Naive thymus-derived CD8-positive, alpha-beta T cell (primary cell): ENCODE measurements around the gene C3orf20. TPM values are rescaled to one million over a fixed set of nuclear protein-coding genes. Genes with fewer than 3 reads are reported as not detected.
A peak's percentile ranks its signal among the peaks of the same experiment; 100 is the strongest.

ENCODE experiments used
- ATAC-seq, 2 donors: fragments of 150-1000 bp; cut with Tn5 transposase in 1 of 2; sonication (Bioruptor Pico), chemical (Tn5 transposase) in 1 of 2; 1 replicate in 1 of 2; 2 replicates in 1 of 2; pipeline ENCODE4 v1.10.0; 2021; ENCODE audit warnings: mild to moderate bottlenecking in 2 of 2, moderate library complexity in 2 of 2
- POLR2A ChIA-PET: fragments of 350-600 bp; sonication (Branson Sonifier 250); formaldehyde crosslinking; loops from one replicate; lab custom pipeline; 2021; ENCODE audit warnings: antibody characterized with exemption; lab: Charles Lee
- DNase-seq, 10 donors: peaks; one replicate each; pipeline versions ENCODE4 v3.0.0 to v3.0.0-alpha.2; 2020 to 2022
- H3K27ac Mint-ChIP-seq, 10 donors: one replicate each; pipeline ENCODE4 v1.8.0; 2020 to 2022; ENCODE audit warnings: mild to moderate bottlenecking in 10 of 10, mixed read lengths in 10 of 10, moderate library complexity in 4 of 10, inconsistent platforms in 1 of 10
- H3K27me3 Mint-ChIP-seq, 5 donors: one replicate each; pipeline ENCODE4 v1.8.0; 2021 to 2022; ENCODE audit warnings: mixed read lengths in 5 of 5
- H3K36me3 Mint-ChIP-seq, 3 donors: one replicate each; pipeline ENCODE4 v1.8.0; 2020 to 2022; ENCODE audit warnings: mixed read lengths in 3 of 3, mild to moderate bottlenecking in 2 of 3, inconsistent platforms in 1 of 3
- H3K4me1 Mint-ChIP-seq, 4 donors: one replicate each; pipeline ENCODE4 v1.8.0; 2021 to 2022; ENCODE audit warnings: mixed read lengths in 4 of 4
- H3K4me3 Mint-ChIP-seq, 10 donors: one replicate each; pipeline ENCODE4 v1.8.0; 2020 to 2022; ENCODE audit warnings: mild to moderate bottlenecking in 10 of 10, mixed read lengths in 10 of 10, moderate library complexity in 6 of 10, inconsistent platforms in 1 of 10
- H3K9me3 Mint-ChIP-seq, 9 donors: one replicate each; pipeline ENCODE4 v1.8.0; 2020 to 2022; ENCODE audit warnings: mixed read lengths in 9 of 9, mild to moderate bottlenecking in 3 of 9, inconsistent platforms in 1 of 9, moderate library complexity in 1 of 9
- polyA plus RNA-seq, 3 donors: library from polyadenylated mRNA; unstranded; fragments of 300-500 nt; fragmentation: Illumina TruSeq; gene quantifications; one replicate each; pipeline ENCODE4 v1.2.3, GENCODE V29; 2021
- total RNA-seq, 8 experiments: library from RNA in 2 of 8; stranded (reverse) in 2 of 8; gene quantifications; one replicate each; pipeline ENCODE4 v1.2.3 and lab custom pipeline; 2021 to 2026

The C3orf20 gene
- total and polyA plus RNA-seq, 5 experiments from 2014 or later, result 0.03 to 0.69 (median 0.44) TPM; not detected in 2

- DNase-seq (no peak), ATAC-seq (no peak)
- Mint-ChIP-seq H3K9me3 (peaks cover 0 to 12% (median 6%) of the 10 kb centered on the region in 9 donors), H3K27me3 (no peaks in the 10 kb centered on the region), H3K27ac (peak overlapping the region in 1 of 10 donors; percentile 15), H3K36me3 (peaks cover 4 to 13% (median 9%) of the 10 kb centered on the region in 3 donors), H3K4me3 (no peak overlapping the region), H3K4me1 (peaks cover 0 to 4% (median 0%) of the 10 kb centered on the region in 4 donors)
- POLR2A ChIA-PET, result no interaction called here
Measured at GRCh38 chr3:14680716-14681115, 5.8 kb downstream of the C3orf20 start.

GRCh38 chr3:14684447-14684846 lies 9.5 kb downstream of the C3orf20 start:
- H3K9me3 Mint-ChIP-seq, result peaks cover 0 to 12% (median 6%) of the 10 kb centered on the region in 9 donors
- H3K4me1 Mint-ChIP-seq, result peaks cover 0 to 9% (median 0%) of the 10 kb centered on the region in 4 donors
- peaks cover 0 to 9% (median 4%) of the 10 kb centered on the region in 3 donors for H3K36me3 Mint-ChIP-seq
- POLR2A ChIA-PET, result no interaction called here
- H3K27me3 Mint-ChIP-seq, result no peaks in the 10 kb centered on the region
- ATAC-seq (no peak), DNase-seq (no peak)
- H3K4me3 Mint-ChIP-seq, result no peak overlapping the region
- H3K27ac Mint-ChIP-seq, result no peak overlapping the region

- POLR2A ChIA-PET, result no interaction called here
- Mint-ChIP-seq H3K4me1 (peaks cover 0 to 14% (median 0%) of the 10 kb centered on the region in 4 donors), H3K9me3 (peaks cover 0 to 9% (median 4%) of the 10 kb centered on the region in 9 donors), H3K4me3 (no peak overlapping the region), H3K27me3 (no peaks in the 10 kb centered on the region), H3K36me3 (peaks cover 2 to 6% (median 4%) of the 10 kb centered on the region in 3 donors), H3K27ac (no peak overlapping the region)
- no peak for DNase-seq
- no peak for ATAC-seq
Measured at GRCh38 chr3:14685179-14685578, 10.2 kb downstream of the C3orf20 start.

GRCh38 chr3:14687360-14687759 lies 12.4 kb downstream of the C3orf20 start:
- POLR2A ChIA-PET, result no interaction called here
- Mint-ChIP-seq H3K9me3 (no peaks in the 10 kb centered on the region), H3K27ac (peak overlapping the region in 1 of 10 donors; percentile 7), H3K27me3 (no peaks in the 10 kb centered on the region), H3K36me3 (peaks cover 0 to 8% (median 0%) of the 10 kb centered on the region in 3 donors), H3K4me3 (no peak overlapping the region), H3K4me1 (peaks cover 0 to 14% (median 0%) of the 10 kb centered on the region in 4 donors)
- ATAC-seq (no peak), DNase-seq (no peak)

- H3K4me1 Mint-ChIP-seq, result peaks cover 0 to 14% (median 0%) of the 10 kb centered on the region in 4 donors
- no peak overlapping the region for H3K27ac Mint-ChIP-seq
- H3K4me3 Mint-ChIP-seq, result no peak overlapping the region
- H3K27me3 Mint-ChIP-seq, result no peaks in the 10 kb centered on the region
- ATAC-seq (no peak), DNase-seq (no peak)
- POLR2A ChIA-PET, result no interaction called here
- H3K36me3 Mint-ChIP-seq, result peaks cover 0 to 8% (median 8%) of the 10 kb centered on the region in 3 donors
- H3K9me3 Mint-ChIP-seq, result peaks cover 0 to 6% (median 0%) of the 10 kb centered on the region in 9 donors
Measured at GRCh38 chr3:14688525-14688924, 13.6 kb downstream of the C3orf20 start.

GRCh38 chr3:14689247-14689980 lies 14.5 kb downstream of the C3orf20 start:
- no peak for ATAC-seq
- H3K4me1 Mint-ChIP-seq, result peaks cover 0 to 14% (median 0%) of the 10 kb centered on the region in 4 donors
- no peak for DNase-seq
- H3K27ac Mint-ChIP-seq, result no peak overlapping the region
- H3K36me3 Mint-ChIP-seq, result peaks cover 0 to 14% (median 9%) of the 10 kb centered on the region in 3 donors
- POLR2A ChIA-PET, result no interaction called here
- no peak overlapping the region for H3K4me3 Mint-ChIP-seq
- no peaks in the 10 kb centered on the region for H3K27me3 Mint-ChIP-seq
- H3K9me3 Mint-ChIP-seq, result peaks cover 0 to 6% (median 0%) of the 10 kb centered on the region in 9 donors

GRCh38 chr3:14691239-14691638 lies 16.3 kb downstream of the C3orf20 start:
- Mint-ChIP-seq H3K36me3 (peaks cover 0 to 20% (median 12%) of the 10 kb centered on the region in 3 donors), H3K27me3 (no peaks in the 10 kb centered on the region), H3K4me3 (no peak overlapping the region), H3K4me1 (peaks cover 0 to 14% (median 0%) of the 10 kb centered on the region in 4 donors), H3K27ac (no peak overlapping the region), H3K9me3 (peaks cover 0 to 6% (median 0%) of the 10 kb centered on the region in 9 donors)
- DNase-seq (no peak), ATAC-seq (no peak)
- POLR2A ChIA-PET, result no interaction called here

- Mint-ChIP-seq H3K9me3 (peaks cover 0 to 6% (median 0%) of the 10 kb centered on the region in 9 donors), H3K4me3 (no peak overlapping the region), H3K36me3 (peaks cover 0 to 20% (median 12%) of the 10 kb centered on the region in 3 donors), H3K4me1 (peaks cover 0 to 14% (median 0%) of the 10 kb centered on the region in 4 donors), H3K27ac (no peak overlapping the region), H3K27me3 (no peaks in the 10 kb centered on the region)
- DNase-seq (no peak), ATAC-seq (no peak)
- POLR2A ChIA-PET, result no interaction called here
Measured at GRCh38 chr3:14691719-14692118, 16.8 kb downstream of the C3orf20 start.

- peaks cover 0 to 24% (median 4%) of the 10 kb centered on the region in 3 donors for H3K36me3 Mint-ChIP-seq
- POLR2A ChIA-PET, result no interaction called here
- no peaks in the 10 kb centered on the region for H3K27me3 Mint-ChIP-seq
- ATAC-seq (no peak), DNase-seq (no peak)
- H3K4me1 Mint-ChIP-seq, result no peaks in the 10 kb centered on the region
- no peak overlapping the region for H3K4me3 Mint-ChIP-seq
- no peak overlapping the region for H3K27ac Mint-ChIP-seq
- peaks cover 0 to 4% (median 2%) of the 10 kb centered on the region in 9 donors for H3K9me3 Mint-ChIP-seq
Measured at GRCh38 chr3:14698601-14699244, 23.8 kb downstream of the C3orf20 start.

- POLR2A ChIA-PET, result no interaction called here
- H3K9me3 Mint-ChIP-seq, result peaks cover 0 to 4% (median 0%) of the 10 kb centered on the region in 9 donors
- no peaks in the 10 kb centered on the region for H3K27me3 Mint-ChIP-seq
Measured at GRCh38 chr3:14699643-14700042, 24.7 kb downstream of the C3orf20 start.

GRCh38 chr3:14700891-14701290 lies 25.9 kb downstream of the C3orf20 start:
- DNase-seq (no peak), ATAC-seq (no peak)
- Mint-ChIP-seq H3K27ac (no peak overlapping the region), H3K4me3 (no peak overlapping the region), H3K36me3 (peaks cover 0 to 17% (median 0%) of the 10 kb centered on the region in 3 donors), H3K27me3 (no peaks in the 10 kb centered on the region), H3K4me1 (no peaks in the 10 kb centered on the region), H3K9me3 (peaks cover 0 to 4% (median 0%) of the 10 kb centered on the region in 9 donors)
- POLR2A ChIA-PET, result no interaction called here

More at GRCh38 chr3:14699643-14700042, 24.7 kb downstream of the C3orf20 start:
- Mint-ChIP-seq H3K4me1 (no peaks in the 10 kb centered on the region), H3K36me3 (peaks cover 0 to 20% (median under 1%) of the 10 kb centered on the region in 3 donors), H3K27ac (no peak overlapping the region), H3K4me3 (no peak overlapping the region)
- ATAC-seq, result no peak
- DNase-seq, result no peak

- H3K4me1 Mint-ChIP-seq, result no peaks in the 10 kb centered on the region
- H3K9me3 Mint-ChIP-seq, result peaks cover 0 to 4% (median 0%) of the 10 kb centered on the region in 9 donors
- peaks cover 0 to 17% (median 0%) of the 10 kb centered on the region in 3 donors for H3K36me3 Mint-ChIP-seq
- H3K4me3 Mint-ChIP-seq, result no peak overlapping the region
- POLR2A ChIA-PET, result no interaction called here
- H3K27ac Mint-ChIP-seq, result no peak overlapping the region
- ATAC-seq, result no peak
- DNase-seq, result no peak
- no peaks in the 10 kb centered on the region for H3K27me3 Mint-ChIP-seq
Measured at GRCh38 chr3:14701676-14702075, 26.7 kb downstream of the C3orf20 start.
